Osteoblast (primary cell): Measurements from ENCODE around the gene COL6A1. TPM values are rescaled to one million over a fixed set of nuclear protein-coding genes. Genes with fewer than 3 reads are reported as not detected.

Experiments used
- DNase-seq: peaks from one replicate; pipeline ENCODE4 v3.0.0; 2011; ENCODE audit warnings: low spot score, mixed read lengths; ENCODE audit not compliant: insufficient read length; ENCODE audit errors: missing footprints
- H2AFZ ChIP-seq: 2 replicates; pipeline ENCODE4 v1.6.0; 2011; ENCODE audit warnings: mild to moderate bottlenecking, low read length
- H3K27ac ChIP-seq: 2 replicates; pipeline ENCODE4 v1.5.1; 2011; ENCODE audit warnings: mild to moderate bottlenecking, low read depth, low read length, moderate library complexity
- H3K27me3 ChIP-seq: 2 replicates; pipeline ENCODE4 v1.6.0; 2012; ENCODE audit warnings: mild to moderate bottlenecking, control low read depth, inconsistent platforms, low read length, moderate library complexity; ENCODE audit not compliant: insufficient read depth
- H3K36me3 ChIP-seq: 2 replicates; pipeline ENCODE4 v1.5.1; 2011; ENCODE audit warnings: mild to moderate bottlenecking, low read length, control low read depth, moderate library complexity; ENCODE audit not compliant: insufficient read depth
- H3K4me1 ChIP-seq: 2 replicates; pipeline ENCODE4 v1.5.1; 2011; ENCODE audit warnings: mild to moderate bottlenecking, low read length, control low read depth, moderate library complexity; ENCODE audit not compliant: insufficient read depth
- H3K4me2 ChIP-seq: 2 replicates; pipeline ENCODE4 v1.6.0; 2011; ENCODE audit warnings: mild to moderate bottlenecking, low read length; ENCODE audit not compliant: insufficient read depth
- H3K4me3 ChIP-seq: fragments of 200-600 bp; sonication (generic); 3 replicates; pipeline ENCODE4 v1.5.1; 2012; ENCODE audit warnings: mild to moderate bottlenecking, low read length, inconsistent platforms; ENCODE audit not compliant: insufficient read depth
- H3K79me2 ChIP-seq: 2 replicates; pipeline ENCODE4 v1.6.0; 2012; ENCODE audit warnings: mild to moderate bottlenecking, low read length, control low read depth, inconsistent platforms; ENCODE audit not compliant: insufficient read depth
- H3K9me3 ChIP-seq: 2 replicates; pipeline ENCODE4 v1.5.1; 2011; ENCODE audit warnings: low read depth, low read length, control low read depth
- H4K20me1 ChIP-seq: 2 replicates; pipeline ENCODE4 v1.6.0; 2012; ENCODE audit warnings: mild to moderate bottlenecking, low read length, control low read depth; ENCODE audit not compliant: insufficient read depth
- CTCF ChIP-seq: IDR thresholded peaks from 2 replicates; pipeline ENCODE4 v1.5.1; 2011; ENCODE audit warnings: mild to moderate bottlenecking, low read depth, low read length, moderate library complexity; ENCODE audit errors: extremely low read depth
- total RNA-seq: library from RNA; depleted of rRNA; stranded (reverse); fragments of >200 nt; gene quantifications from 2 replicates; pipeline ENCODE4 v1.2.3, GENCODE V29; 2012

The COL6A1 gene
- total RNA-seq, 1 donor = 1,612 TPM

GRCh38 chr21:45962531-45963231, 18.9 kb upstream of the COL6A1 start:
- H3K4me3 ChIP-seq = no peak overlapping the region
- no peaks in the 10 kb centered on the region for H4K20me1 ChIP-seq
- no peak overlapping the region for H3K4me2 ChIP-seq
- no peaks in the 10 kb centered on the region for H3K9me3 ChIP-seq
- H2AFZ ChIP-seq = no peak overlapping the region
- no peak for TF ChIP-seq CTCF
- H3K36me3 ChIP-seq = no peaks in the 10 kb centered on the region
- H3K27me3 ChIP-seq = no peaks in the 10 kb centered on the region
- DNase-seq = peak; percentile 22
- no peak overlapping the region for H3K27ac ChIP-seq
- H3K79me2 ChIP-seq = no peaks in the 10 kb centered on the region
- peaks cover 16% of the 10 kb centered on the region for H3K4me1 ChIP-seq

- Histone ChIP-seq H3K36me3 (no peaks in the 10 kb centered on the region), H3K4me3 (no peak overlapping the region), H3K4me2 (no peak overlapping the region), H3K79me2 (no peaks in the 10 kb centered on the region), H3K27me3 (no peaks in the 10 kb centered on the region), H3K4me1 (peaks cover 12% of the 10 kb centered on the region), H2AFZ (no peak overlapping the region), H3K9me3 (no peaks in the 10 kb centered on the region), H4K20me1 (no peaks in the 10 kb centered on the region), H3K27ac (no peak overlapping the region)
- no peak for TF ChIP-seq CTCF
- DNase-seq = peak; percentile 75
These were observed 18.4 kb upstream of the COL6A1 start for GRCh38 chr21:45963232-45963570.

DNA sequence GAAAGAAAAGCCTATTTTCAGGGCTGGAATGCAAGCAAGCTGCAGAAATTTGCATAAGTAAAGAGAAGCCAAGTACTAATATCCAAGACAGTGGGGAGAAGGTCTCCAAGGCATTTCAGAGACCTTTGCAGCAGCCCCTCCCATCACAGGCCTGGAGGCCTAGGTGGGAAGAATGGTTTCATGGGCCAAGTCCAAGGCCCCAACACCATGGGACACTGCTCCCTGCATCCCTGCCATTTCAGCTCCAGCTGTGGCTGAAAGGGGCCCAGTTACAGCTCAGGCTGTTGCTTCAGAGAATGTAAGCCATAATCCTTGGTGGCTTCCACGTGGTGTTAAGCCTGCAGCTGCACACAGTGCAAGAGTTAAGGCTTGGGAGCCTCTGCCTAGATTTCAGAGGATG, 16.9 kb upstream of the COL6A1 start:
- Histone ChIP-seq H3K4me3 (no peak overlapping the region), H3K27me3 (no peaks in the 10 kb centered on the region), H3K79me2 (no peaks in the 10 kb centered on the region), H3K27ac (no peak overlapping the region), H3K4me1 (no peaks in the 10 kb centered on the region), H4K20me1 (no peaks in the 10 kb centered on the region), H3K9me3 (no peaks in the 10 kb centered on the region), H2AFZ (no peak overlapping the region), H3K36me3 (no peaks in the 10 kb centered on the region), H3K4me2 (no peak overlapping the region)
- DNase-seq = no peak
- TF ChIP-seq CTCF = no peak

- H3K36me3 ChIP-seq = no peaks in the 10 kb centered on the region
- H3K79me2 ChIP-seq = no peaks in the 10 kb centered on the region
- H3K4me3 ChIP-seq = no peak overlapping the region
- no peak overlapping the region for H3K4me2 ChIP-seq
- no peaks in the 10 kb centered on the region for H3K27me3 ChIP-seq
- H3K9me3 ChIP-seq = no peaks in the 10 kb centered on the region
- TF ChIP-seq CTCF = no peak
- no peaks in the 10 kb centered on the region for H4K20me1 ChIP-seq
- H3K27ac ChIP-seq = no peak overlapping the region
- no peak for DNase-seq
- H3K4me1 ChIP-seq = no peaks in the 10 kb centered on the region
- no peak overlapping the region for H2AFZ ChIP-seq
These were observed 16.3 kb upstream of the COL6A1 start for GRCh38 chr21:45965084-45965809.
